Liver (tissue), 3 donors: ENCODE data around the gene CDH7.

Experiments
- EGR1 ChIP-seq, 2 donors: IDR thresholded peaks; 2 replicates each; pipeline ENCODE4 v1.6.1; 2016 to 2018; ENCODE audit warnings: antibody characterized with exemption in 2 of 2, low read depth in 2 of 2
- JUND ChIP-seq, 2 donors: IDR thresholded peaks; 2 replicates each; pipeline ENCODE4 v1.6.1; 2016; ENCODE audit warnings: antibody characterized with exemption in 2 of 2
- RAD21 ChIP-seq, 2 donors: IDR thresholded peaks; 2 replicates each; pipeline ENCODE4 v1.6.1; 2016; ENCODE audit warnings: antibody characterized with exemption in 2 of 2, mild to moderate bottlenecking in 2 of 2
- RXRA ChIP-seq, 2 donors: IDR thresholded peaks; 2 replicates each; pipeline ENCODE4 v1.6.1; 2017 to 2018; ENCODE audit warnings: antibody characterized with exemption in 2 of 2, mild to moderate bottlenecking in 1 of 2
- SP1 ChIP-seq: IDR thresholded peaks from 2 replicates; pipeline ENCODE4 v1.6.1; 2018; ENCODE audit warnings: antibody characterized with exemption, mild to moderate bottlenecking
- TAF1 ChIP-seq: conservative IDR thresholded peaks from 2 replicates; pipeline ENCODE4 v1.6.1; 2016; ENCODE audit warnings: antibody characterized with exemption, mild to moderate bottlenecking
- YY1 ChIP-seq: IDR thresholded peaks from 2 replicates; pipeline ENCODE4 v1.6.1; 2016; ENCODE audit warnings: antibody characterized with exemption, mild to moderate bottlenecking
- TF ChIP-seq, protein P1 (sequence below): fragments of 150-350 bp; IDR thresholded peaks from 2 replicates; pipeline ENCODE4 v1.5.1; 2017; ENCODE audit warnings: improper control_type of control experiment, low read depth, low read length; ENCODE audit not compliant: missing input control
- donor health status: healthy.
- donor health status: healthy.

DNA sequence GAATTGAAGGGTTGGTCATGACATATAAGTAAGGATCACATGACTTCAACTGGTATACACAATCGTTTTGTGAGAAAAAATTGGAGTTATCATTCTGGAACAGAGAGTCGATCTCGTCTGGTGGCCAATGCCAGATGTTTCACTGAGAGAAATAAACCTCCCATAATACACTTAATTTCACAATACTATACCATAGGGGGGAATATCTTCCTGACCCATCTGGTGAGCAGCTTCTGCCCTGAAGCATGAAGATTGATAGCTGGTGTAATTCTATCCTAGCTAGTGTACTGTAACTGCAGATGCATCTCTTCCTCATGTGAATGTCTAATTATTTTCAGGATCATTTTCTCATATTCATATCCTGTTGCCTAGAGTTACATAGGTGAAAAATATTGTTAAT, 15.7 kb upstream of the CDH7 start:
- TF ChIP-seq RAD21 (IDR thresholded peaks at IDR 0.05) (no peak), RXRA (IDR thresholded peaks at IDR 0.05) (no peak), TAF1 (no peak), YY1 (no peak), JUND (IDR thresholded peaks at IDR 0.05) (no peak), SP1 (no peak), EGR1 (IDR thresholded peaks at IDR 0.05; ENCODE audit: low read depth in 2 of 2) (no peak)
- TF ChIP-seq, protein P1, sequence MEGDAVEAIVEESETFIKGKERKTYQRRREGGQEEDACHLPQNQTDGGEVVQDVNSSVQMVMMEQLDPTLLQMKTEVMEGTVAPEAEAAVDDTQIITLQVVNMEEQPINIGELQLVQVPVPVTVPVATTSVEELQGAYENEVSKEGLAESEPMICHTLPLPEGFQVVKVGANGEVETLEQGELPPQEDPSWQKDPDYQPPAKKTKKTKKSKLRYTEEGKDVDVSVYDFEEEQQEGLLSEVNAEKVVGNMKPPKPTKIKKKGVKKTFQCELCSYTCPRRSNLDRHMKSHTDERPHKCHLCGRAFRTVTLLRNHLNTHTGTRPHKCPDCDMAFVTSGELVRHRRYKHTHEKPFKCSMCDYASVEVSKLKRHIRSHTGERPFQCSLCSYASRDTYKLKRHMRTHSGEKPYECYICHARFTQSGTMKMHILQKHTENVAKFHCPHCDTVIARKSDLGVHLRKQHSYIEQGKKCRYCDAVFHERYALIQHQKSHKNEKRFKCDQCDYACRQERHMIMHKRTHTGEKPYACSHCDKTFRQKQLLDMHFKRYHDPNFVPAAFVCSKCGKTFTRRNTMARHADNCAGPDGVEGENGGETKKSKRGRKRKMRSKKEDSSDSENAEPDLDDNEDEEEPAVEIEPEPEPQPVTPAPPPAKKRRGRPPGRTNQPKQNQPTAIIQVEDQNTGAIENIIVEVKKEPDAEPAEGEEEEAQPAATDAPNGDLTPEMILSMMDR: no peak
